Right atrium auricular region (tissue), 2 donors: ENCODE results near the gene FAM184A. TPM values are rescaled to one million over a fixed set of nuclear protein-coding genes. Genes with fewer than 3 reads are reported as not detected.

ENCODE experiments used
- DNase-seq: peaks from one replicate; pipeline ENCODE4 v3.0.0-alpha.2; 2019; ENCODE audit warnings: low spot score
- H3K27ac ChIP-seq, 2 donors: fragments of 200-600 bp; sonication (generic); 1 replicate in 1 of 2; 2 replicates in 1 of 2; pipeline ENCODE4 v1.5.1; 2016 to 2019
- H3K27me3 ChIP-seq, 2 donors: fragments of 200-600 bp; sonication (generic); one replicate each; pipeline versions ENCODE4 v1.5.1 to v1.6.0; 2017 to 2019
- H3K36me3 ChIP-seq: fragments of 200-600 bp; sonication (generic); one replicate; pipeline ENCODE4 v1.5.1; 2016
- H3K4me1 ChIP-seq, 2 donors: fragments of 200-600 bp; sonication (generic); one replicate each; pipeline versions ENCODE4 v1.5.1 to v1.6.0; 2017 to 2019
- H3K4me3 ChIP-seq, 2 donors: fragments of 200-600 bp; sonication (generic); 1 replicate in 1 of 2; 2 replicates in 1 of 2; pipeline ENCODE4 v1.5.1; 2017 to 2019; ENCODE audit warnings: mild to moderate bottlenecking in 1 of 2, moderate library complexity in 1 of 2
- H3K9me3 ChIP-seq, 2 donors: fragments of 200-600 bp; sonication (generic); one replicate each; pipeline ENCODE4 v1.5.1; 2019
- CTCF ChIP-seq, 2 donors: fragments of 200-600 bp; sonication (generic); IDR thresholded peaks; one replicate each; pipeline ENCODE4 v1.5.1; 2019; ENCODE audit warnings: antibody characterized with exemption in 2 of 2
- total RNA-seq, 2 donors: library from RNA; depleted of rRNA; stranded (reverse); fragments of >200 nt; gene quantifications; one replicate each; pipeline ENCODE4 v1.1.0, GENCODE V29; 2016

The FAM184A gene
- 1 to 10 TPM; 1.3 to 2.2 TPM for total RNA-seq

DNA sequence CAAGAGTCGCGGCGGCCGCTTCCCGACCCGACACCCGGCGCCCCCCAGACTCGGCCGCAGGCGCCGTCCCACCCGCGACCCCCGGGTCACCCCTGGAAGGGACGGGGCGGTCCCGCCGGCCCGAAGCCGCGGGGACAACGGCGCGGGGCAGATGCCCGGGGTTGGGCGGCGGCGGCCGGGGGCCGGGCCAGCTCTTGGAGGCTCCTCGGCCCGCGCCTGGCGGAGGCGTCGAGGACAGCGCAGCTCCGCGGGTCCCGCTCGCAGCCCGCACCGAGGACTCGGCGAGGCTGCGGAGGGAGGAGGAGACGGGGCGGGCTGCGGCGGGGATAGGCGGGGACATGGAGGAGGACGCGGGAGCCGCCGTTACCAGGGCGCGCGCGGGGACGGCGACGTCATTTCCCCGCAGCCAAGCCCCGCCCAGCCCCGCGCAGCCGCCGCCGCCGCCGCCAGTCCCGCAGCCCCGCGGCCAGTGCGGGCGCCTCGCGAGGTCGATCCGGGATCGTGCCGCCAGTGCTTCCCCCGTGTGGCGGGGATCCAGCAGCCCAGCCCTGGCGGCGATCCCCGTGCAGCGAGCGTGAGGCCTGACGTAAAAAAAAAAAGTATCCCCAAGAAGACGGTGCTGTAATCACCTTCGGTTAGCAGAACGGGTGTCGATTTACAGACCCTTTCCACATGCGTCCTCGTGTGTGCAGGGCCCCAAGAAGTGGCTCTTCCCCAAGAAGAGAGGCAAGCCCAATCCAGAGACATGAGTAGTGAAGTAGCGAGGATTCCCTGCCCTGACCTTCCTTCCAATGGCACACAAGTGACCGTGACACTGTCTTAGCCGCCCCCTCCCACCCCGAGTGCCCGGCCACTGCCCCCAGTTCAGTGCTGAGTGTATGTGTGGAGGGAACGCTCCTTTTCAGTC lies at the start of gene FAM184A:
Gene FAM184A, minus strand, starts transcription at position 289 of the 907 bp plus-strand sequence. CDS start 365 bp downstream, outside the sequence.
- DNase-seq = no peak
- peak within 1 kb of the TSS; percentile 63 to 73 for H3K4me3 ChIP-seq
- H3K27ac ChIP-seq = peak within 1 kb of the TSS; percentile 58 to 68
- TF ChIP-seq CTCF (IDR thresholded peaks at IDR 0.05) = peak; percentile 29 to 54
- no peaks in the 10 kb centered on the region for H3K27me3 ChIP-seq
- H3K36me3 ChIP-seq = no peaks in the 10 kb centered on the region
- H3K4me1 ChIP-seq = peaks cover 0 to 17% of the 10 kb centered on the region in 2 donors
- peaks cover 0 to 8% of the 10 kb centered on the region in 2 donors for H3K9me3 ChIP-seq

- H3K27ac ChIP-seq = no peak overlapping the region
- no peaks in the 10 kb centered on the region for H3K9me3 ChIP-seq
- H3K27me3 ChIP-seq = no peaks in the 10 kb centered on the region
- no peak for DNase-seq
- TF ChIP-seq CTCF (IDR thresholded peaks at IDR 0.05) = no peak
- H3K4me3 ChIP-seq = no peak overlapping the region
- H3K4me1 ChIP-seq = no peaks in the 10 kb centered on the region
- H3K36me3 ChIP-seq = no peaks in the 10 kb centered on the region
Measured at GRCh38 chr6:119127627-119128026, 49.2 kb upstream of the FAM184A start.

DNA sequence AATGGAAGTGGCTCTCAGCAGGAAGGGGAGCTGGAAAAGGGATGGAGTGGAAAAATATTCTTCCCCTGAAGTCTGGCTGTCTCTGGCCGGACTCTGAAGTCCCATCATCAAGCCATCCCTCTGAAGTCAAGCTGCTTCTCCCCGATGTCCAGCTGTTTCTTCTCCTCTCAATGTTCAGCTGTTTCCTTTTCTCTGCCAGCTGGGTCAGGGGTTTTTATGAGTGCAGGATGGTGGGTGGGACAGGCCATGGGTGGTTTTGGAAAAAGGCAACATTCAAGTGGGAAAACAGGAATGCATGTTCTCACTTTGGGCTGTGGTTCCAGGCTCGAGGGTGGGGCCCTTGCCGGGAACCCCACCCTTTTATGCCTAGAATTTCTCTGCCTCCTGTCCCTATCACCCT lies 48.4 kb upstream of the FAM184A start:
- H3K27ac ChIP-seq = no peak overlapping the region
- DNase-seq = no peak
- H3K4me1 ChIP-seq = no peaks in the 10 kb centered on the region
- no peaks in the 10 kb centered on the region for H3K36me3 ChIP-seq
- no peaks in the 10 kb centered on the region for H3K9me3 ChIP-seq
- no peaks in the 10 kb centered on the region for H3K27me3 ChIP-seq
- TF ChIP-seq CTCF (IDR thresholded peaks at IDR 0.05) = no peak
- no peak overlapping the region for H3K4me3 ChIP-seq

DNA sequence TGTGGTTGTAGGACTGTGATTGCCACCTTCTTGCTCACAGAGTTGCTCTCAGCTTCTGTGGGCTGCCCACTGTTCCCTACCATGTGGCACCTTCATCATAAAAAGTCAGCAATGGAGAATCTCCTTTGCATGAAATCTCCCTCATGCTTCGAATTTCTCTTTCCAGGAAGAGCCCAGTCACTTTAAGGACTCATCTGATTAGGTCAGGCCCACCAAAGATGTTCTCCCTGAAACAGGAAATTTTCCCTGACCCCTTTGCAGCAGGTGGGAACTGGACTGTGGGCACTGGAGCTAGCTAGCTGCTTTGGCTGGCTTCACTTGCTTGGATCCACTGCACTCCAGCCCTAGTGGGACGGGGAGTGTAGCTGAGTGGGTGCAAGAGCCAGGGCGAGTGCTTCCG lies 47.7 kb upstream of the FAM184A start:
- TF ChIP-seq CTCF (IDR thresholded peaks at IDR 0.05) = no peak
- no peak for DNase-seq
- Histone ChIP-seq H3K9me3 (no peaks in the 10 kb centered on the region), H3K27me3 (no peaks in the 10 kb centered on the region), H3K27ac (no peak overlapping the region), H3K36me3 (no peaks in the 10 kb centered on the region), H3K4me1 (no peaks in the 10 kb centered on the region), H3K4me3 (no peak overlapping the region)

- Histone ChIP-seq H3K4me3 (no peak overlapping the region), H3K27ac (no peak overlapping the region), H3K4me1 (no peaks in the 10 kb centered on the region), H3K9me3 (no peaks in the 10 kb centered on the region), H3K36me3 (no peaks in the 10 kb centered on the region), H3K27me3 (no peaks in the 10 kb centered on the region)
- no peak for DNase-seq
- no peak for TF ChIP-seq CTCF (IDR thresholded peaks at IDR 0.05)
Measured at GRCh38 chr6:119125576-119125975, 47.1 kb upstream of the FAM184A start.
